Smooth muscle cell (in vitro differentiated cells): Measurements from ENCODE around the gene FGF23. TPM values are rescaled to one million over a fixed set of nuclear protein-coding genes. Genes with fewer than 3 reads are reported as not detected.

Experiments
- DNase-seq: peaks from one replicate; lab custom pipeline; 2025; ENCODE audit not compliant: unreplicated experiment; lab: John Stamatoyannopoulos, UW
- H2AFZ ChIP-seq: fragments of 200-600 bp; sonication (generic); 2 replicates; pipeline ENCODE4 v1.6.0; 2016; ENCODE audit warnings: antibody characterized with exemption, low read depth, mild to moderate bottlenecking
- H3F3A ChIP-seq: fragments of 200-600 bp; sonication (generic); 2 replicates; pipeline ENCODE4 v1.6.0; 2017; ENCODE audit warnings: antibody characterized with exemption, low read depth
- H3K27ac ChIP-seq: fragments of 200-600 bp; sonication (generic); 2 replicates; pipeline ENCODE4 v1.5.1; 2016; ENCODE audit warnings: low read depth, mild to moderate bottlenecking
- H3K27me3 ChIP-seq: fragments of 200-600 bp; sonication (generic); 2 replicates; pipeline ENCODE4 v1.6.1; 2016; ENCODE audit warnings: low read depth, mild to moderate bottlenecking
- H3K36me3 ChIP-seq: fragments of 200-600 bp; sonication (generic); 2 replicates; pipeline ENCODE4 v1.5.1; 2016; ENCODE audit warnings: low read depth
- H3K4me1 ChIP-seq: fragments of 200-600 bp; sonication (generic); 2 replicates; pipeline ENCODE4 v1.5.1; 2016; ENCODE audit warnings: low read depth
- H3K4me2 ChIP-seq: fragments of 200-600 bp; sonication (generic); 2 replicates; pipeline ENCODE4 v1.6.0; 2016; ENCODE audit warnings: mild to moderate bottlenecking
- H3K4me3 ChIP-seq: fragments of 200-600 bp; sonication (generic); 2 replicates; pipeline ENCODE4 v1.5.1; 2016; ENCODE audit warnings: mild to moderate bottlenecking
- H3K79me2 ChIP-seq: fragments of 200-600 bp; sonication (generic); 2 replicates; pipeline ENCODE4 v1.6.0; 2016; ENCODE audit warnings: low read depth, mild to moderate bottlenecking
- H3K9ac ChIP-seq: fragments of 200-600 bp; sonication (generic); 2 replicates; pipeline ENCODE4 v1.6.0; 2016; ENCODE audit warnings: low read depth
- H3K9me3 ChIP-seq: fragments of 200-600 bp; sonication (generic); replicated peaks from 2 replicates; pipeline ENCODE4 v1.5.1; 2016; ENCODE audit warnings: low read depth
- H4K20me1 ChIP-seq: fragments of 200-600 bp; sonication (generic); 2 replicates; pipeline ENCODE4 v1.6.0; 2016; ENCODE audit warnings: low read depth
- WGBS: methylation state at CpG from one replicate; pipeline ENCODE4 v1.1.7; 2016; ENCODE audit warnings: low lambda C conversion rate; 5-methylcytosine and 5-hydroxymethylcytosine counted together
- polyA plus RNA-seq: library from polyadenylated mRNA; unstranded; fragments of >200 nt; fragmentation: Nextera tagmentation; extraction: Ambion mirVana; gene quantifications from 2 replicates; pipeline ENCODE4 v1.2.1, GENCODE V29; 2016
- total RNA-seq: library from RNA; depleted of rRNA; stranded (reverse); fragments of >200 nt; gene quantifications from 2 replicates; pipeline ENCODE4 v1.2.3, GENCODE V29; 2014
- TF ChIP-seq, protein P1 (sequence below): fragments of 200-600 bp; sonication (generic); IDR thresholded peaks from 2 replicates; pipeline ENCODE4 v1.5.1; 2017; ENCODE audit warnings: borderline replicate concordance, mild to moderate bottlenecking, antibody characterized with exemption; ENCODE audit not compliant: insufficient read depth, poor library complexity, severe bottlenecking

The FGF23 gene
- total and polyA plus RNA-seq, 2 experiments from 2014 or later: not detected

DNA sequence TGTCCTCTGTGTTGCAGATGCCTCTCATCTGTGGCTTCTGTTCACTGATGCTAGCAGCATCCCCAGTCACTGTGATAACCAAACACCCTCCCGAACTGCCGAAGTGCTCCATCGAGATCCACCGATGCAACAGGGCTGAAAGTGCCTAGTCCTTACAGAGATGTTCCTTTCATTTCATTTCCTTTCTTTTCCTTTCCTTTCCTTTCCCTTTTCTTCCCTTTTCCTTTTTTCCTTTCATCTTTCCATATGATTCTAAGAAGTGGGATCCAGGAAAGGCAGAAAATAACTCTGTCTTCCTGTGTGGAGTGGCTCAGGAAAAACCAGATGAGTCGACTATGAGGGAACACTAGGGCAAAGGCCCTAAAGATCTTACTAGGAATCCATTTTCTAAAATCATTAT lies 39.4 kb upstream of the FGF23 start:
- Histone ChIP-seq H3K27ac (no peak overlapping the region), H3K9ac (no peak overlapping the region), H3F3A (no peaks in the 10 kb centered on the region), H3K27me3 (no peaks in the 10 kb centered on the region), H3K36me3 (no peaks in the 10 kb centered on the region), H3K4me3 (no peak overlapping the region), H2AFZ (no peak overlapping the region), H3K4me1 (peaks cover 13% of the 10 kb centered on the region), H3K4me2 (no peak overlapping the region), H3K9me3 (no peaks in the 10 kb centered on the region), H3K79me2 (no peaks in the 10 kb centered on the region), H4K20me1 (no peaks in the 10 kb centered on the region)
- TF ChIP-seq, protein P1, sequence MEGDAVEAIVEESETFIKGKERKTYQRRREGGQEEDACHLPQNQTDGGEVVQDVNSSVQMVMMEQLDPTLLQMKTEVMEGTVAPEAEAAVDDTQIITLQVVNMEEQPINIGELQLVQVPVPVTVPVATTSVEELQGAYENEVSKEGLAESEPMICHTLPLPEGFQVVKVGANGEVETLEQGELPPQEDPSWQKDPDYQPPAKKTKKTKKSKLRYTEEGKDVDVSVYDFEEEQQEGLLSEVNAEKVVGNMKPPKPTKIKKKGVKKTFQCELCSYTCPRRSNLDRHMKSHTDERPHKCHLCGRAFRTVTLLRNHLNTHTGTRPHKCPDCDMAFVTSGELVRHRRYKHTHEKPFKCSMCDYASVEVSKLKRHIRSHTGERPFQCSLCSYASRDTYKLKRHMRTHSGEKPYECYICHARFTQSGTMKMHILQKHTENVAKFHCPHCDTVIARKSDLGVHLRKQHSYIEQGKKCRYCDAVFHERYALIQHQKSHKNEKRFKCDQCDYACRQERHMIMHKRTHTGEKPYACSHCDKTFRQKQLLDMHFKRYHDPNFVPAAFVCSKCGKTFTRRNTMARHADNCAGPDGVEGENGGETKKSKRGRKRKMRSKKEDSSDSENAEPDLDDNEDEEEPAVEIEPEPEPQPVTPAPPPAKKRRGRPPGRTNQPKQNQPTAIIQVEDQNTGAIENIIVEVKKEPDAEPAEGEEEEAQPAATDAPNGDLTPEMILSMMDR: no peak
- no peak for DNase-seq
- WGBS: 98% methylated on average over 5 of the region's 5 CpGs

DNA sequence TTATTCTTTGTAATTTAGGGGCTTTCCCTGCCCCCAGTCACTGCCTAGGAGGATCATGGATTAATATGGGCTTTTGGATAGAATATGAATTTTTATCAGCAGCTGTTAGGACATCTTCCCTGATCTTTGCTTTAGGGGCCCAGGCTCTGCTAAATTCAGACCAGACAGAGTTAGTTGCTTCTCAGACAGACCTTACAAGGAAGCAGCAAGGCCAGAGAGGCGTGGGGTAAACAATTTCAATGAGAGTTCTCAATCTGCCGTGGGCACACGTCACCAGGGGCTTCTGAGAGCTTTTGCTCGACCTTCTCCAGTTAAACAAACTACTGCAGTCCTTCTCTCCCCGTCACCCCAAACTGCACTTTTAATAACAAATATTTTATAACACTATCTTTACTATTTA lies 38.4 kb upstream of the FGF23 start:
- no peak for DNase-seq
- H4K20me1 ChIP-seq: no peaks in the 10 kb centered on the region
- peaks cover 6% of the 10 kb centered on the region for H3K27me3 ChIP-seq
- no peaks in the 10 kb centered on the region for H3K36me3 ChIP-seq
- no peaks in the 10 kb centered on the region for H3K79me2 ChIP-seq
- no peak overlapping the region for H3K27ac ChIP-seq
- WGBS: 56% methylated on average over 5 of the region's 5 CpGs
- H3K4me2 ChIP-seq: peak overlapping the region; percentile 11
- no peaks in the 10 kb centered on the region for H3F3A ChIP-seq
- TF ChIP-seq, protein P1: no peak
- H2AFZ ChIP-seq: peak overlapping the region; percentile 42
- H3K4me3 ChIP-seq: no peak overlapping the region
- H3K4me1 ChIP-seq: peaks cover 13% of the 10 kb centered on the region
- no peaks in the 10 kb centered on the region for H3K9me3 ChIP-seq
- no peak overlapping the region for H3K9ac ChIP-seq

DNA sequence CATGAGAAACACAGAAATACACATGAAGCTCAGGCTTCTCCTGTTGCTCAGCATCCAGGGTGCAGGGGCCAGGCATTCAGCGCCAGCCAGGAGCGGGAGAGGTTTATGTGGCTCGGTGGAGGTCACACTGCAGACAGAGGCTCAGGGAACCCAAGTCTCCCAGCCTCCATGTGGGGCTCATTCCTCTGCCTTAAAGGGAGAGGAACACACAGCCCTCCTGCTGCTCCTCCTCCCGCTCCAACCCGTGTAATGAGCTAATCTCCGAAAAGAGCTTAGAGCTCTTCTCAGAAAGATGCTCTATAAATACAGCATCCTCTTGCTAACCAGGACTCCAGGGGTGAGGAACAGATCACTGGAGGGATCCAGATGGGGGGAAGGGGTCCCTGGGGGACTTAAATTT lies 37.9 kb upstream of the FGF23 start:
- H3K9me3 ChIP-seq: no peaks in the 10 kb centered on the region
- DNase-seq: no peak
- peak overlapping the region; percentile 11 for H3K4me2 ChIP-seq
- H3K27ac ChIP-seq: no peak overlapping the region
- no peaks in the 10 kb centered on the region for H3K36me3 ChIP-seq
- H3K4me1 ChIP-seq: peaks cover 13% of the 10 kb centered on the region
- no peaks in the 10 kb centered on the region for H3K79me2 ChIP-seq
- WGBS: 61% methylated on average over 6 of the region's 6 CpGs
- H2AFZ ChIP-seq: peak overlapping the region; percentile 42
- peaks cover 11% of the 10 kb centered on the region for H3K27me3 ChIP-seq
- H3K4me3 ChIP-seq: no peak overlapping the region
- H3K9ac ChIP-seq: no peak overlapping the region
- H4K20me1 ChIP-seq: no peaks in the 10 kb centered on the region
- H3F3A ChIP-seq: no peaks in the 10 kb centered on the region
- TF ChIP-seq, protein P1: no peak

DNA sequence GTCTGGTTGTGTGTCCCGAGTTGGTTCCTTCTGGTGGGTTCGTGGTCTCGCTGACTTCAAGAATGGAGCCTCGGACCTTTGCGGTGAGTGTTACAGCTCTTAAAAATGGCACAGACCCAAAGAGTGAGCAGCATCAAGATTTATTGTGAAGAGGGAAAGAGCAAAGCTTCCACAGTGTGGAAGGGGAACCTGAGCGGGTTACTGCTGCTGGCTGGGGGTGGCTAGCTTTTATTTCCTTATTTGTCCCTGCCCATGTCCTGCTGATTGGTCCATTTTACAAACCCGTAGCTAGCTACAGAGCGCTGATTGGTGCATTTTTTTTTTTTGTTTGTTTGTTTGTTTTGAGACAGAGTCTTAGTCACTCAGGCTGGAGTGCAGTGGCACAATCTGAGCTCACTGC lies 36.8 kb upstream of the FGF23 start:
- 95% methylated on average over 8 of the region's 8 CpGs for WGBS
- DNase-seq: no peak
- peaks cover 23% of the 10 kb centered on the region for H3K27me3 ChIP-seq

More for the DNA sequence above, 36.8 kb upstream of the FGF23 start:
- Histone ChIP-seq H4K20me1 (no peaks in the 10 kb centered on the region), H3F3A (no peaks in the 10 kb centered on the region), H3K36me3 (no peaks in the 10 kb centered on the region), H2AFZ (no peak overlapping the region), H3K4me3 (no peak overlapping the region), H3K79me2 (no peaks in the 10 kb centered on the region), H3K9ac (no peak overlapping the region), H3K9me3 (no peaks in the 10 kb centered on the region), H3K4me2 (no peak overlapping the region), H3K27ac (no peak overlapping the region), H3K4me1 (peaks cover 13% of the 10 kb centered on the region)
- TF ChIP-seq, protein P1: no peak
